Brain pericyte (primary cell): Measurements from ENCODE around the gene ADAD1.

Source experiments
- DNase-seq: peaks from one replicate; pipeline ENCODE4 v3.0.0-alpha.2; 2012; ENCODE audit warnings: low read depth, low spot score

The ADAD1 gene

DNA sequence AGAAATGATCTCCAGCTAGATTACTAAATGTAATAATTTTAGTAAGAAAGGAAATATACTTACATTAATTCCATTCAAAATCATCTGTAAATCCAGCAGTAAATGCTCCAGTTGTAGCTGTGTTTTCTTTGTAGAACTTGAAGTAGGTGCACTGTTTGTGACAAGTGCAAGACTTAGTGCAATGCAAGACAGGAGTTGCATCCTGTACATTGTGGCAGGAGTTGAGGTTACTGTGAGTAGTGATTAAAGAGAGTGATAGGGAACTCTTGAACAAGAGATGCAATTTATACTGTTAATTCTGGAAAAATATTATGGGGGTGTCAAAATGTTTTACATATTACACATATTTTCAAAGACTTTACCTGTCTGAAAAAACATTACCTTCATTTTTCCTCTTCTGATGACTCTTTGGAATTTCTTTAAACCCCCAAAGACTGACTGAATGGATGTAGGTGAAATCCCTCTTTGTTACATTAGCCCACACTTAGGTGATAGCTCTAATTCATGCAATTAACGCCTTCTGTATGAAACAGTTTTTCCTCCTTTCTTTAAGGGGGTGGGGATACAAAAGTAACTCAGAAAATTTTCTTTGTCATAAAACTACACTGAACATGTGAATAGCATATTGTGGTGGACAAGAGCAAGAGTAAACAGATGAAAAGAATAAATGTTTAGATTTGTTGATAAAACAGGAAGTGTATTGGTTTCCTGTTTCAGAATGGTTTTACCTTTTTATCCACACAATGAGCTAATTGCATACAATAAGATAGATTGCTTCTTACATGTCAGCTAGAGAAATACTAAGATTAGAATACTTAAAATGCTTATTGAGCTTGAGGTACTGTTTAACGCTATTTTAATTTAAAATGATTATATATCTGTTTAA is 77.7 kb downstream of the ADAD1 start, which contains the start of gene IL2:
IL2 (minus strand) TSS at position 495 of the 886 bp plus-strand sequence; CDS start at position 210, 285 bp downstream.
- DNase-seq: no peak

DNA sequence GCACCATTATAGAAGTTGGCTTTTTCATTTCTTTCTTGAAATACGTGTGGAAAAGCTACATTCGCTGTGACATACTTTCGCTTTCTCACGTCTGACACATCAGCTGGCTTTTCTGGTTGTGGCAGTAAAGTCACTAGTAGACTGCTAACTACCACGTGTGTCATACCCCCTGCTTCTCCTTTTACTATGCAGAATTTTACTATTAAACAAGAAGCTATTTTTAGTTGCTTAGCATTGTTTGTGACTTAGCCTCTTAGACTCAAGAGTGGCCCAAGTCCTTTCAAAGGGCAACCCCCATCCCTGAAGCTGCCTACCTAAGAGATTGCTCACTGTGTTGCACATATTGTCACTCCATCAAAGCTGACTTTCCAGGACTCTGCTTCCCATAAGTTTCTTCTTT is 79.8 kb downstream of the ADAD1 start:
- no peak for DNase-seq

DNA sequence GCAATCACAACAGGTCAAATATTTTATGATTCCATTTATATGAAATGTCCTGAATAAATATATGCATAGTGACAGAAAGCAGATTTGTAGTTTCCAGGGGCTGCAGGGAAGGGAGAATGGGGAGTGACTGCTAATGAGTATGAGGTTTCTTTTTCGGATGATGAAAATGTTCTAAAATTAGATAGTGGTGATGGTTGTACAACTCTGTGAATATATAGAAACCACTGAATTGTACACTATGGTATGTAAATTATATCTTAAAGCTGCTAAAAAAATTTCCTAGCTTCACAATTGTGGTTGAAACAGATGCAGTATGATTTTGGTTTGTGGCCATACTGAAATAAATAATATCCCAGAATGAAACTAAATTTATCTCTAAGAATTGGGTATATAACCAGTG is 90.6 kb downstream of the ADAD1 start:
- DNase-seq: no peak

DNA sequence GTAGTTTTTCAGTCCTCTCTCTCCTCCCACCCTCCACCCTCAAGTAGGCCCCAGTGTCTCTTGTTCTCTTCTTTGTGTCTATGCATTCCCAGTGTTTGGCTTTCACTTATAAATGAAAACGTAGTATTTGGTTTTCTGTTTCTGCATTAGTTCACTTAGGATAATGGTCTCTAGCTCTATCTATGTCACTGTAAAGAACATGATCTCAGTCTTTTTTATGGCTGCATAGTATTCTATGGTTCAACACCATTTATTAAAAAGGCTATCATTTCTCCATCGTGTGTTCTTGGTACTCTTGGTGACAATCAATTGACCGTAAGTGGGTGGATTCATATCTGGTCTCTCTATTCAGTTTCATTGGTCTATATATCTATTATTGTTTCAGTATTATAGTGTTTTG is 96.4 kb downstream of the ADAD1 start:
- DNase-seq: no peak

DNA sequence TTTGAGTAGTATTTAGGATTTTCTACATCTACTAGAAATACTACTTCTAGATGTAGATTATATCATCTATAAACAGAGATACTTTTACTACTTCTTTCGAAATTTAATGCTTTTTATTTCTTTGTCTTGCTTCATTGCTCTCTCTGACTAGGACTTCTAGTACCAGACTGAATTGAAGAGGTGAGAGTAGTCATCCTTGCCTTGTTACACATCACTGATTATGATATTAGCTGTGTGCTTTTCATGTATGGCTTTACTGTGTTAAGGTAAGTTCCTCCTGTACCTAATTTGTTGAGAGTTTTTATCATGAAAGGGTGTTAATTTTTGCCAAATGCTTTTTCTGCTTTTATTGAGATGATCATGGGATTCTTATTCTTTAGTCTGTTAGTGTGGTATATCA is 97.3 kb downstream of the ADAD1 start:
- no peak for DNase-seq

DNA sequence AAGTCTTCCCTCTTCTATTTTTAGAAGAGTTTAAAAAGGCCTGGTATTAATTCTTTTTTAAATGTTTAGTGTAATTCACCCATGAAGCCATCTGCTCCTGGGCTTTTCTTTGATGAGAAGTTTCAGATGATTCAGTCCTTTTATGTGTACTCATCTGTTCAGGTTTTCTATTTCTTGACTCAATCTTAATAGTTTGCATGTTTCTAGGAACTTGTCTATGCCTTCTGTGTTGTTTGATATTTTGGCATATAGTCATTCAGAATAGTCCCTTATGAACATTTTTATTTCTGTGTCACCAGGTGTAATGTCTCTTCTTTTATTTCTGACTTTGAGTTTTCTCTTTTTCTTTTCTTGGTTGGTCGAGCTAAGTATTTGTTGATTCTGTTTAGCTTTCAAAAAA is 97.9 kb downstream of the ADAD1 start:
- no peak for DNase-seq
